WTC11 (cell line): ENCODE results near the gene KCNMA1. TPM values are rescaled to one million over a fixed set of nuclear protein-coding genes. Genes with fewer than 3 reads are reported as not detected.

Experiments
- ATAC-seq: fragments of 200-7000 bp; cut with Tn5 transposase; 2 replicates; pipeline ENCODE4 v1.10.0; 2021; ENCODE audit warnings: mild to moderate bottlenecking, moderate library complexity
- CTCF ChIA-PET: fragments of 300-600 bp; sonication (Branson Sonifier 250); formaldehyde crosslinking; loops from one replicate; lab custom pipeline; 2021; ENCODE audit warnings: antibody characterized with exemption; lab: Charles Lee
- POLR2A ChIA-PET: fragments of 350-600 bp; sonication (Branson Sonifier 250); formaldehyde crosslinking; loops from one replicate; lab custom pipeline; 2021; ENCODE audit warnings: antibody characterized with exemption; lab: Charles Lee
- DNase-seq: peaks from one replicate; pipeline ENCODE4 v3.0.0; 2021; ENCODE audit warnings: low spot score
- H3K27ac Mint-ChIP-seq: 2 replicates; pipeline ENCODE4 v1.8.0; 2021; ENCODE audit warnings: mixed read lengths
- H3K27me3 Mint-ChIP-seq: 2 replicates; pipeline ENCODE4 v1.8.0; 2021; ENCODE audit warnings: low read depth, mild to moderate bottlenecking, moderate library complexity, mixed read lengths
- H3K36me3 Mint-ChIP-seq: 2 replicates; pipeline ENCODE4 v1.8.0; 2021; ENCODE audit warnings: mixed read lengths
- H3K4me1 Mint-ChIP-seq: 2 replicates; pipeline ENCODE4 v1.8.0; 2022; ENCODE audit warnings: mixed read lengths
- H3K4me3 Mint-ChIP-seq: 2 replicates; pipeline ENCODE4 v1.8.0; 2021; ENCODE audit warnings: mild to moderate bottlenecking, moderate library complexity, mixed read lengths
- H3K9me3 Mint-ChIP-seq: 2 replicates; pipeline ENCODE4 v1.8.0; 2021; ENCODE audit warnings: mixed read lengths
- AR ChIP-seq: fragments of 250-450 bp; sonication (Bioruptor Pico); IDR thresholded peaks from 2 replicates; pipeline ENCODE4 v1.9.0; 2021; ENCODE audit warnings: mild to moderate bottlenecking
- ATF1 ChIP-seq: sonication (generic); formaldehyde crosslinking; IDR thresholded peaks from 2 replicates; pipeline ENCODE4 v1.8.1; 2023; ENCODE audit warnings: mild to moderate bottlenecking, moderate library complexity, missing genetic modification reagents
- CTCF ChIP-seq: fragments of 200-600 bp; IDR thresholded peaks from 2 replicates; pipeline ENCODE4 v1.8.0; 2022; ENCODE audit warnings: antibody characterized with exemption
- ETV6 ChIP-seq: sonication (generic); formaldehyde crosslinking; IDR thresholded peaks from 2 replicates; pipeline ENCODE4 v1.8.1; 2022; ENCODE audit warnings: mild to moderate bottlenecking, missing genetic modification reagents
- FOXJ3 ChIP-seq: sonication (generic); formaldehyde crosslinking; IDR thresholded peaks from 2 replicates; pipeline ENCODE4 v1.9.0; 2021; ENCODE audit warnings: missing genetic modification reagents, mild to moderate bottlenecking, borderline replicate concordance
- GABPB1 ChIP-seq: sonication (generic); formaldehyde crosslinking; IDR thresholded peaks from 2 replicates; pipeline ENCODE4 v1.8.1; 2023; ENCODE audit warnings: mild to moderate bottlenecking, missing genetic modification reagents
- KAT7 ChIP-seq: sonication (generic); formaldehyde crosslinking; IDR thresholded peaks from 2 replicates; pipeline ENCODE4 v1.8.1; 2023; ENCODE audit warnings: missing genetic modification reagents, mild to moderate bottlenecking, borderline replicate concordance
- RELA ChIP-seq: sonication (generic); formaldehyde crosslinking; IDR thresholded peaks from 2 replicates; pipeline ENCODE4 v1.8.1; 2022; ENCODE audit warnings: missing genetic modification reagents, mild to moderate bottlenecking, borderline replicate concordance
- SOX15 ChIP-seq: fragments of 250-450 bp; sonication (Bioruptor Pico); IDR thresholded peaks from 2 replicates; pipeline ENCODE4 v1.9.0; 2021; ENCODE audit warnings: mild to moderate bottlenecking
- ZBTB21 ChIP-seq: sonication (generic); formaldehyde crosslinking; IDR thresholded peaks from 2 replicates; pipeline ENCODE4 v1.8.1; 2023; ENCODE audit warnings: mild to moderate bottlenecking, missing genetic modification reagents, borderline replicate concordance
- total RNA-seq: library from RNA; stranded (reverse); gene quantifications from 3 replicates; pipeline ENCODE4 v1.2.3, GENCODE V29; 2021
- TF ChIP-seq, protein P1 (sequence below): sonication (generic); formaldehyde crosslinking; IDR thresholded peaks from 2 replicates; pipeline ENCODE4 v1.8.0; 2022; ENCODE audit warnings: mild to moderate bottlenecking, missing genetic modification reagents
- TF ChIP-seq, protein P2 (sequence below): sonication (generic); formaldehyde crosslinking; conservative IDR thresholded peaks from 2 replicates; pipeline ENCODE4 v1.8.1; 2023; ENCODE audit warnings: mild to moderate bottlenecking, low read depth, missing genetic modification reagents, moderate library complexity
- TF ChIP-seq, protein P3 (sequence below): sonication (generic); formaldehyde crosslinking; IDR thresholded peaks from 2 replicates; pipeline ENCODE4 v1.8.1; 2022; ENCODE audit warnings: mild to moderate bottlenecking, missing genetic modification reagents, moderate library complexity, borderline replicate concordance
- TF ChIP-seq, protein P4 (sequence below): fragments of 250-450 bp; sonication (Bioruptor Pico); IDR thresholded peaks from 2 replicates; pipeline ENCODE4 v1.8.0; 2021; ENCODE audit warnings: mild to moderate bottlenecking
- TF ChIP-seq, protein P5 (sequence below): sonication (generic); formaldehyde crosslinking; IDR thresholded peaks from 2 replicates; pipeline ENCODE4 v1.8.0; 2023; ENCODE audit warnings: mild to moderate bottlenecking, missing genetic modification reagents

The KCNMA1 gene
- total RNA-seq, 1 experiment from 2014 or later: 7.3 TPM

GRCh38 chr10:77147871-77148270 is 489.7 kb downstream of the KCNMA1 start:
- no peak overlapping the region for H3K4me3 Mint-ChIP-seq

DNA sequence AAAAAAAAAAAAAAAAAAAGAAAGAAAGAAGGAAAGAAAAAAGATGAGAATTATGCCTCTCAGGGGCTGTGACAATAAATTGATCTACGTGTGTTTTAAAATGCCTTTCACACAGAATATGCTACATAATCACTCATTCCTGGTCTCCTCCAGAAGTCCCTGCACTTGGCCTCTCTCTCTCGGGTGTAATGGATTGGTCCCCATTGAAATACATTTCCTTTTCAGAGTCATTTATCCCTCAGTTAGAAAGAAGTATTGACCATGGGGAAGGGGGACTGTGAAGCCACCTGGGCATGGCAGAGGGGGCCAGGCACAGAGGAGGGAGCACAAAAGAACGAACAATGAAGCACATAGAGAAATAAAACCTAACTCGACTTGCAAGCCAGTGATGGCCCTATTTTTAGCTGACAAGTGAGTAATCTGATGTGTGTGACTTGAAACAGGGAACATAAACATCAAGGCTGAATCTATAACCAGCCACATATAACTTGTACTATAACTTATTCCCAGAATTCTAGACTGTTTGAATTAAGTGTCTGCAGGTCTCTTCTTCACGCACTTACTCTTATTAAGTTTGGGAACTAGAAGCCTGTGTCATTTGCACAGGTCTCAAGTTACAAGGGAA is 490.8 kb downstream of the KCNMA1 start:
- ChIA-PET CTCF (no interaction called here), POLR2A (no interaction called here)
- Mint-ChIP-seq H3K4me3 (no peak overlapping the region), H3K27me3 (peaks cover 3% of the 10 kb centered on the region; the same call in 1 of the 2 replicates), H3K36me3 (no peaks in the 10 kb centered on the region), H3K4me1 (peaks cover 43% of the 10 kb centered on the region), H3K27ac (no peak overlapping the region), H3K9me3 (no peaks in the 10 kb centered on the region)
- DNase-seq (no peak), ATAC-seq (no peak)
- TF ChIP-seq, protein P1, sequence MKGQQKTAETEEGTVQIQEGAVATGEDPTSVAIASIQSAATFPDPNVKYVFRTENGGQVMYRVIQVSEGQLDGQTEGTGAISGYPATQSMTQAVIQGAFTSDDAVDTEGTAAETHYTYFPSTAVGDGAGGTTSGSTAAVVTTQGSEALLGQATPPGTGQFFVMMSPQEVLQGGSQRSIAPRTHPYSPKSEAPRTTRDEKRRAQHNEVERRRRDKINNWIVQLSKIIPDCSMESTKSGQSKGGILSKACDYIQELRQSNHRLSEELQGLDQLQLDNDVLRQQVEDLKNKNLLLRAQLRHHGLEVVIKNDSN (CRISPR knock-in tag): no peak
- TF ChIP-seq ZBTB21 (CRISPR knock-in tag) (no peak), GABPB1 (CRISPR knock-in tag) (no peak)
- TF ChIP-seq, protein P2, sequence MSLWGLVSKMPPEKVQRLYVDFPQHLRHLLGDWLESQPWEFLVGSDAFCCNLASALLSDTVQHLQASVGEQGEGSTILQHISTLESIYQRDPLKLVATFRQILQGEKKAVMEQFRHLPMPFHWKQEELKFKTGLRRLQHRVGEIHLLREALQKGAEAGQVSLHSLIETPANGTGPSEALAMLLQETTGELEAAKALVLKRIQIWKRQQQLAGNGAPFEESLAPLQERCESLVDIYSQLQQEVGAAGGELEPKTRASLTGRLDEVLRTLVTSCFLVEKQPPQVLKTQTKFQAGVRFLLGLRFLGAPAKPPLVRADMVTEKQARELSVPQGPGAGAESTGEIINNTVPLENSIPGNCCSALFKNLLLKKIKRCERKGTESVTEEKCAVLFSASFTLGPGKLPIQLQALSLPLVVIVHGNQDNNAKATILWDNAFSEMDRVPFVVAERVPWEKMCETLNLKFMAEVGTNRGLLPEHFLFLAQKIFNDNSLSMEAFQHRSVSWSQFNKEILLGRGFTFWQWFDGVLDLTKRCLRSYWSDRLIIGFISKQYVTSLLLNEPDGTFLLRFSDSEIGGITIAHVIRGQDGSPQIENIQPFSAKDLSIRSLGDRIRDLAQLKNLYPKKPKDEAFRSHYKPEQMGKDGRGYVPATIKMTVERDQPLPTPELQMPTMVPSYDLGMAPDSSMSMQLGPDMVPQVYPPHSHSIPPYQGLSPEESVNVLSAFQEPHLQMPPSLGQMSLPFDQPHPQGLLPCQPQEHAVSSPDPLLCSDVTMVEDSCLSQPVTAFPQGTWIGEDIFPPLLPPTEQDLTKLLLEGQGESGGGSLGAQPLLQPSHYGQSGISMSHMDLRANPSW: no peak
- TF ChIP-seq, protein P3, sequence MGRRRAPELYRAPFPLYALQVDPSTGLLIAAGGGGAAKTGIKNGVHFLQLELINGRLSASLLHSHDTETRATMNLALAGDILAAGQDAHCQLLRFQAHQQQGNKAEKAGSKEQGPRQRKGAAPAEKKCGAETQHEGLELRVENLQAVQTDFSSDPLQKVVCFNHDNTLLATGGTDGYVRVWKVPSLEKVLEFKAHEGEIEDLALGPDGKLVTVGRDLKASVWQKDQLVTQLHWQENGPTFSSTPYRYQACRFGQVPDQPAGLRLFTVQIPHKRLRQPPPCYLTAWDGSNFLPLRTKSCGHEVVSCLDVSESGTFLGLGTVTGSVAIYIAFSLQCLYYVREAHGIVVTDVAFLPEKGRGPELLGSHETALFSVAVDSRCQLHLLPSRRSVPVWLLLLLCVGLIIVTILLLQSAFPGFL (CRISPR knock-in tag): no peak

More at GRCh38 chr10:77147871-77148270, 489.7 kb downstream of the KCNMA1 start:
- POLR2A ChIA-PET: no interaction called here
- peaks cover 53% of the 10 kb centered on the region for H3K4me1 Mint-ChIP-seq
- DNase-seq (no peak), ATAC-seq (no peak)
- CTCF ChIA-PET: no interaction called here
- H3K27me3 Mint-ChIP-seq: peaks cover 3% of the 10 kb centered on the region; the same call in 1 of the 2 replicates
- H3K27ac Mint-ChIP-seq: no peak overlapping the region
- no peaks in the 10 kb centered on the region for H3K36me3 Mint-ChIP-seq
- no peaks in the 10 kb centered on the region for H3K9me3 Mint-ChIP-seq
- TF ChIP-seq ATF1 (no peak), AR (CRISPR knock-in tag) (no peak), SOX15 (CRISPR knock-in tag) (no peak), FOXJ3 (CRISPR knock-in tag) (no peak), ETV6 (CRISPR knock-in tag) (no peak), RELA (no peak), GABPB1 (CRISPR knock-in tag) (no peak), CTCF (no peak), KAT7 (CRISPR knock-in tag) (no peak)
- TF ChIP-seq, protein P4, sequence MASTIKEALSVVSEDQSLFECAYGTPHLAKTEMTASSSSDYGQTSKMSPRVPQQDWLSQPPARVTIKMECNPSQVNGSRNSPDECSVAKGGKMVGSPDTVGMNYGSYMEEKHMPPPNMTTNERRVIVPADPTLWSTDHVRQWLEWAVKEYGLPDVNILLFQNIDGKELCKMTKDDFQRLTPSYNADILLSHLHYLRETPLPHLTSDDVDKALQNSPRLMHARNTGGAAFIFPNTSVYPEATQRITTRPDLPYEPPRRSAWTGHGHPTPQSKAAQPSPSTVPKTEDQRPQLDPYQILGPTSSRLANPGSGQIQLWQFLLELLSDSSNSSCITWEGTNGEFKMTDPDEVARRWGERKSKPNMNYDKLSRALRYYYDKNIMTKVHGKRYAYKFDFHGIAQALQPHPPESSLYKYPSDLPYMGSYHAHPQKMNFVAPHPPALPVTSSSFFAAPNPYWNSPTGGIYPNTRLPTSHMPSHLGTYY (CRISPR knock-in tag): no peak
- TF ChIP-seq, protein P5, sequence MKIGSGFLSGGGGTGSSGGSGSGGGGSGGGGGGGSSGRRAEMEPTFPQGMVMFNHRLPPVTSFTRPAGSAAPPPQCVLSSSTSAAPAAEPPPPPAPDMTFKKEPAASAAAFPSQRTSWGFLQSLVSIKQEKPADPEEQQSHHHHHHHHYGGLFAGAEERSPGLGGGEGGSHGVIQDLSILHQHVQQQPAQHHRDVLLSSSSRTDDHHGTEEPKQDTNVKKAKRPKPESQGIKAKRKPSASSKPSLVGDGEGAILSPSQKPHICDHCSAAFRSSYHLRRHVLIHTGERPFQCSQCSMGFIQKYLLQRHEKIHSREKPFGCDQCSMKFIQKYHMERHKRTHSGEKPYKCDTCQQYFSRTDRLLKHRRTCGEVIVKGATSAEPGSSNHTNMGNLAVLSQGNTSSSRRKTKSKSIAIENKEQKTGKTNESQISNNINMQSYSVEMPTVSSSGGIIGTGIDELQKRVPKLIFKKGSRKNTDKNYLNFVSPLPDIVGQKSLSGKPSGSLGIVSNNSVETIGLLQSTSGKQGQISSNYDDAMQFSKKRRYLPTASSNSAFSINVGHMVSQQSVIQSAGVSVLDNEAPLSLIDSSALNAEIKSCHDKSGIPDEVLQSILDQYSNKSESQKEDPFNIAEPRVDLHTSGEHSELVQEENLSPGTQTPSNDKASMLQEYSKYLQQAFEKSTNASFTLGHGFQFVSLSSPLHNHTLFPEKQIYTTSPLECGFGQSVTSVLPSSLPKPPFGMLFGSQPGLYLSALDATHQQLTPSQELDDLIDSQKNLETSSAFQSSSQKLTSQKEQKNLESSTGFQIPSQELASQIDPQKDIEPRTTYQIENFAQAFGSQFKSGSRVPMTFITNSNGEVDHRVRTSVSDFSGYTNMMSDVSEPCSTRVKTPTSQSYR: no peak
